NCI-H446 treated with DMSO at 0.1 percent for 48 hours (cell line): ENCODE data around the gene PRDX2.

ENCODE experiments used
- DNase-seq: peaks from one replicate; lab custom pipeline; 2025; lab: John Stamatoyannopoulos, UW

PRDX2 gene

DNA sequence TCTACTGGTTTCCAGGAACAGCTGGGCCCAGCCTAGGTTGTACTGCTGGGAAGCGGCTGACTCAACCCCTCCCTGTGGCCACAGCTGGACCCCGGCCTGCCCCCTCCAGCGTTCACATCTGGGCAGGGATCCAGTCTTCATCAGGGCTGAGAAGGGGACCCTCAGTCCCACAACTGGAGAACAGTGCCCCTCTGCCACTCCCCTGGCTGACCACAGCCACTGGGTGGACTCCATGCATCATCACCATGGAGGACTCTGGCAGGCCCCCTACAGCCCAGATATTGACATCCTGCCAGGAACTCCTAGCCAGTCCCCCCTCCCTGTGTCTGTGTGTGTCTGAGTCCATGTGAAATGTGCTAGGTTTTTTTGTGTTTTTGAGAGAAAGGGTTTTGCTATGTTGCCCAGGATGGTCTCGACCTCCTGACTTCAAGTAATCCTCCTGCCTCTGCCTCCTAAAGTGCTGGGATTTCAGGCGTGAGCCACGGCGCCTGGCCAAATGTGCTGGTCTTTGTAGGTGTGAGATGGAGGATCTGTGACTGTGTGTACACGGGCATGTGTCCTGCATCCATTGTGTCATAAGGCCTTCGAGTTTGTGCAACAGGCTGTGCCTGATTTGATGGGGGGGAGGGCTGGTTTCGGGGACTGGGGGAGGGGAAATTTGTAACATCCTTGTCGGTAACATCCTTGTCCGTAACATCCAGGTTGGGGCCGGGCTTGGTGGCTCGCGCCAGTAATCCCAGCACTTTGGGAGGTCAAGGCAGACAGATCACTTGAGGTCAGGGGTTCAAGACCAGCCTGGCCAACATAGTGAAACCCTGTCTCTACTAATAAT is 22.2 kb downstream of the PRDX2 start:
- DNase-seq, result peak; percentile 30

DNA sequence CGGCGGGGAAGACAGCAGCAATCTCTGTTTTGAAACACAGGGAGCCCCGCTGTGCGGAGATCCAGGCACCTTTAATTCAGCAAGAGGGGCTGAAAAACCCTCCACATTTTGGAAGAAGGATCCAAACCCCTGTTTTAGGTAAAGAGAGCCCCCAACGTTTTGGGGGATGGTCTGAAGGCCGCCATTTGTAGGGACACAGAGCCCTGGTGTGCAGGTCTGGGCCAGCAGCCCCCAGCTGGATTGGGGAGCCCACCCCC is 22.8 kb downstream of the PRDX2 start:
- DNase-seq, result no peak

DNA sequence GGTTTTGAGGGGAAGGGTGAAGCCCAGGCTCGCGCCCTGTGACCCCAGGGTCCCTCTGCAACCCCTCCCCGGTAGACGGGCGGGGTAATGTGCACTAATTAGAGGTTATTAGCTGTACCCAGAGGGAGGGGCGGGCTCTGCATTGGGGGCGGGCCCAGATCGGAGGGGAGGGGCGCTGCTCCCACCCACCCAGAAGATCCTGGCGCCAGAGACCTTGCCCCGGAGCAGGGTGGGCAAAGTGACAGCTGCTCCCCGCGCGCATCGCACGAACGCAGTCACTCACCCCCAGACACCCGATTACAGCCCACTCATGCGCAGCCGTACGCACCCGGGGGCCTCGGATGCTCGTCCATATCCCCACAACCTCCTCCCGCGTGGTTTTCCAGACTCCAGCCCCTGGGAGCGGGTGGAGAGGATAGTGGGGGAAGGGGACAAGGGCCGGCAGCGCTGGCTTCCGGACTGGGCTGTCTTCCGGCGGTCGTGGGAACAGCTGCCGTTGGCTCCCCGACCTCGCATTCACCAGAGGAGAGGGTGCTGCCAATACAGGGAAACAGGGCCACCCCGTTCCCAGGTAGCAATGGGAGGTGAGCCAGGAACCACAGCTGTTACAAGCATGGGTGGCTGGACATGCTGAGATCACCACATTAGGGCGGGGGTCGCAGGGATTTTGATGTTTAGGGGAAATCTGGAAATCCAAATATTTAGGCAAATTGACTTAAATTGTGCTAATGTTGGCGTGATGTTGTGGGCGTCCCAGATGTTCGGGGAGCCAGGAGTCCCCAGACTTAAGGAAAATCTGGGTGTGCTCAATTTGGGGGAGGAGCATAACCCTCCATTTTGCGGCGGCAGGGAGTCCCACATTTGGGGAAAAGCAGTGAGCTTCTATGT is 23.3 kb downstream of the PRDX2 start:
- DNase-seq, result peak; percentile 67

DNA sequence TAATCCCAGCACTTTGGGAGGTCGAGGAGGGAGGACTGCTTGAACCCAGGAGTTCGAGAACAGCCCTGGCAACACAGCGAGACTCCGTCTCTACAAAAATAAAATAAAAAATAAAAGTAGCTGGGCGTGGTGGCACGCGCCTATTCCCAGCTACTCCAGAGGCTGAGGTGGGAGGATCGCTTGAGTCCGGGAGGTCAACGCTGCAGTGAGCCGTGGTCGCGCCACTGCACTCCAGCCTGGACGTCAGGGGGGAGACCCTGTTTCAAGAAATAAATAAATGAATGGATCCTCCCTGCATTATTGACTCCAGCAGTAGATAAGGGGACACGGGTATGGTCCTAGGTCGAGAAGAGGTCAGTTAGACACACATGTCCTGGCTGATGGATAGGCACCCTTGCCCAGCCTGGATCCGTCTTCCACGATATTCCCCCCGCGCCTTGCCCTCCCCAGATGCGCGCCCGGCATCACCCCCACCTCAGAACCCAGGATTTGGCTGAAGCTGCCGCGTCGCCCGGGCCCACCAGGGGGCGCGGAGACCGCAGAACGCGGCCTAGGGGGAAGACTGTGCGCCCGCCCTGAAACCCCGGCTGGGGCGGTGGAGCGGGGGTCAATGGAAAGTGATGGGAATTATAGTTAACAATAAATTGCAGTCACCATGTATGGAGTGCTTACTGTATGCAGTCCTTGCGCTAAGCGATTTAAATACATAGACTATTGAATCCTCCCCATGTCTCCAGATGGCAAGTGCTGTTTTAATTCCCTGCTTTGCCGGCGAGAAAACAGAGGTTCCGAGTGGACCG is 24.2 kb downstream of the PRDX2 start:
- peak; percentile 57 for DNase-seq

DNA sequence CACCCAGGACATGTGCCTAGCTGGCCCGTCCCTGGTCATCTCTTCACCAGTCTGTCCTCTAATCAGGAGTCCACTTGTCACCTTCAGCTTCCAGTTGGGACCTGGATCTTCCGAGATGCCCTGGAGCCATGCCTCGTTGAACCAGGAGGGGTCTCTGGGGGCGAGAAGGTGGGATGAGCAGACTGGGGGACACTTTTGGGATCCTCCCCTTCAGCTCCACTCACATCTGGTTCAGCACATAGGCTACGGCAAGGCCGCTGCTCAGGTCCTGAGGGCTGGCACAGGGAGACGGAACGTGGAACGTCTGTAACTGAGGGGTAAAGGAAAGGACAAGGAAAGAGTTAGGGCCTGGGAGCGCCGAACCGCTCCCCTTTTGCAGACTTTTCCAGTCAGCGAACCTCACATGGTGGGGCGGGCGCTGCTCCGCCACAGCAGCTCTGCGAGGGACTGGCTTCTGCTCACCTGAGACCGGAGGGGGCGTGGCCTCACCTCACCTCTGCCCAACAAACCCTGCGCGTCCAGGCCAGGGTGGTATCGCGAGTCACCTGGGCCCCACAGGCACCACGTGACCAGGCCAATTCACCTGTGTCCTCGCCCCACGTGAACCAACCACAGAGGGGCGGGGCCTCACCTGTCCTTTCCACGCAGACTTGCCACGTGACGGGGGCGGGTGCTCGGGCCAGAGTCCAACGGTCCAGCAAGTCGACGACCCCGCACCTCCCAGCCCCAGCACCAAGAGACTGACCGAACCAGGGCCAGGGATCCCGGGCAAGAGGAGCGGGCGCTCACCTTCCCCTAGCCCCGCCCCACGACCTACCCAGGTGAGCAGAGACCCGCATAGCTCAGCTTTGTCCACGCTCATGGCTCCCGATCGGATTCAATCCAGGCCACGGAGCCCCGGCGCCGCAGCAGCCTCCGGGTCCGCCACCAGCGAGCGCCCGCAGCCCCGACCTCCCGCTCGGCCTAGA is 26.7 kb downstream of the PRDX2 start, which contains the start of gene HOOK2:
TSS of gene HOOK2 (minus strand) at position 965 of the 968 bp plus-strand sequence. CDS start at position 862, 103 bp downstream.
- no peak for DNase-seq

DNA sequence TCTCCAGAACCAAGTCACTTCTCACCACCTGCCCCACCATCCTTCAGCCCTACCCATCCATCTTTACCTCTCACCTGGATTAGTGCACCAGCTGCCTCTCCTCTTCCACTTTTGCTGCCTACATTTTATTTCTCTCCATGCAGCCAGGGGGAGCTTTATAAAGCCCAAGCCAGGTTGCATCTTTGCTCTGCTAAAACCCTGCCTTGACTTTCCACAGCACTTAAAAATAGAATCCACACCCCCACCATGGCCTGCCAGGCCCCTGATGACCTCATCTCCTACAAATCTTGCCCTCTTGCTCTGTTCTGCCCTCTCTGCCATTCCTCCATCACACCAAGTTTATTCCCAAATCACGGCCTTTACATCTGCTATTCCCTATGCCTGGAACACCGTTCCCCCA is 28.0 kb downstream of the PRDX2 start:
- DNase-seq, result no peak

DNA sequence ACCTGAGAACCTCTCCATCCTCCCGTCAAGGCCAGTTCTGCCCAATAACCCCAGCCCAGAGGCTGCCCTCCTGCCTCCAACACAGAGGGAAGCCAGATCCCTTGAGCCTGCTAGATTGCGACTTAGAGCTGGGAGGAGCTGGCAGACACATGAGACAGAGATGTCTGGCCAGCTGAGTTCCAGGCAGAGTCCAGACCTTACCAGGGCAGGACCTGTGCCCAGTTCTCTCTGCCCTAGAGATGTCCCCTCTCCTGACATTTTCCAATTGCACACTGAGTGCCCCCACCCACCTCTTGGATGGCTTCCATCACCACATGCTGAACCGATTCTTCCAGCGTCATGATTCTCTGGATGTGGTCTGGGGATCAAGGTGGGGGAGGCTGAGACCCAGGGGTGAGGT is 29.3 kb downstream of the PRDX2 start:
- no peak for DNase-seq

DNA sequence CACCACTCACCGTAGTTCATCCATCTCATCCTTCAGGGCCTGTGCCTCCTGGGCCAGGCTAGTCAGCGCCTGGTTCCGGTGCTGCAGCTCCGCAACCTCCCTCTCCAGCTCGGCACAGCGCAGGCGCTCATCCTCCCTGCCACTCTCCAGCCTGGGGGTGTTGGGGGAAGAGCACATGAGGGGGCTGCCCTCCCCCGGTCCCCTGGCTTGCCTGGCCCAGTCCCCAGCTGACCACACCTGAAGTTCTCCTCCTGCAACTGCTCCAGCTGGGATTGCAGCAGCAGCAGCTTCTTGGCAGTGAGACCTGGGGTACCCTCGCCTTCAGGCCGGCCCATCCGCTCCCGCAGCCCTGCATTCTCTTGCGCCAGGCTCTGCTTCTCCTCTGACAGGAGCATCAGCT is 30.7 kb downstream of the PRDX2 start:
- DNase-seq, result no peak

DNA sequence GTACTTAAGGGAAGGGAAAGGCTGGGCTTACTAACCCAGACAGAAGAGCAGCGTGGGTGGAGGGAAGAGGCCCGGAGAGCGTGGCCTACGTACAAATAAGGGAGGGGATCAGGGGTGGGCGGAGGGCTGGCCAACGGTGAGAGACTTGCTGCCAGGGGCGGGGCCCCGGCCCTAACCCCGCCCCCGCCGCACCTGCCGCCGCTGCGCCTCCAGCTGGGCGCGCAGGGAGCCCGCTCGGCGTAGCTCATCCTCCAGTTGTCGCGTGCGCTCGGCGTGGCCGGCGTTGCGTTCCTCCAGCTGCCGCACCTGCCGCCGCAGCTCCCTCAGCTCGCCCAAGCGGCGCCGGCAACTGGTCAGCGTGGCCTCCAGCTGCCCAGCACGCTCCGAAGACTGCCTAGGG is 31.9 kb downstream of the PRDX2 start:
- no peak for DNase-seq

DNA sequence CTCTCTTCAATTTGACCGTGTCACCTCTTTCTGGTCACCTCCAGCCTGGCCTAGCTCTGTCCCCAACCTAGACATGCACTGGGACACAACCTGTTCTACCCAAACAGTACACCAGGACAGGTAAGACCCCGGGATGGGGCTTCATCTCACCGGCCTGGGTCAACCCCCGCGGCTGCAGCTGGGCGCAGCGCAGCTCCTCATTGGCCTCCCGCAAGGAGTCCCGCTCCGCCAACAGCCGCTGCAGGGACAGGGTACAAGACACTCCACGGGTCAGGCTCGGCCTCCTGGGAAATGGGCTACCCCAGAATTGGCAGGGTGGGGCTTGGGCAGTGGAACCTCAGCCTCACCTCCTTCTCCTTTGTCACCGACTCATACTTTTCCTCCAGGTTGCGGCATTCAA is 33.9 kb downstream of the PRDX2 start:
- no peak for DNase-seq

DNA sequence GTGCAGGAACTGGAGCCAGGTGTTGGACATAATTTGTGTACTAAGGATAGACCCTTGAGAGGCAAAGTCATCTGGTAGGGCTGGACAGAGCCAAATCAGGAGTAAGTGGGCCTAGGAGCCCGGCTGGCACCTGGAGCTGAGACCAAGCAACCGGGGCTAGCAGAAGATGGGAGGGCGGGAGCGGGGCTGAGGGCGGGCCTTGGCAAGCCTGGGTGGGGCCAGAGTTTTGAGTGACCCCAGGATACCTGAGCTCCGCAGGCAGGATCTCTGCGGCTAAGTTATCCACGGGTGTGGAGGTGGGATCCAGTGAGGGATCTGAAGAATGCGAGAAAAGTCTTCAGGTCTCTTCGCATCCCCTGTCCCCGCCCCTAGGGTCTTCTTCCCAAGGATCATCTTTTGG is 34.5 kb downstream of the PRDX2 start:
- no peak for DNase-seq

DNA sequence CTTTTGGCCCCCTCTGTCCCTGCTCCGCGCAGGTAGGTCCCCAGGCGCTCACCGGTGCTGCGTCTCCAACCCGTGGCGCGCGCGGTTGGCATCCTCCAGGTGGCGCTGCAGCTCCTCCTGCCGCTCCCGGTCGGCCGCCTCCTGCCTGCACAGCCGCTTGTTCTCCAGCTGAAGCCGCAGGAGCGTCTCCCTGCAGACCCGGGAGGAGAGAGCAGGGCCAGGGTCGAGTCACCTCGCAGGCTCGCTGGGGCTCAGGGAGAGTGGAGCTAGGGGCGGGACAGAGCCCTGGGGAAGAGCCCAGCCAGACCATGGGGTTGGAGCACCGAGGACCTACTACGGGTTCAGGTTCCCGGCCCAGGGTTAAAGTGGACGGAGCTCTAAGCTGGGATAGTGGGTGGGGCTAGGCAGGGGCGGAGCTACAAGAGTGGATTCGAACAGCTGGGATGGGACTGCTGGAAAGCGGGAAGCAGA is 35.5 kb downstream of the PRDX2 start:
- DNase-seq, result peak; percentile 56

DNA sequence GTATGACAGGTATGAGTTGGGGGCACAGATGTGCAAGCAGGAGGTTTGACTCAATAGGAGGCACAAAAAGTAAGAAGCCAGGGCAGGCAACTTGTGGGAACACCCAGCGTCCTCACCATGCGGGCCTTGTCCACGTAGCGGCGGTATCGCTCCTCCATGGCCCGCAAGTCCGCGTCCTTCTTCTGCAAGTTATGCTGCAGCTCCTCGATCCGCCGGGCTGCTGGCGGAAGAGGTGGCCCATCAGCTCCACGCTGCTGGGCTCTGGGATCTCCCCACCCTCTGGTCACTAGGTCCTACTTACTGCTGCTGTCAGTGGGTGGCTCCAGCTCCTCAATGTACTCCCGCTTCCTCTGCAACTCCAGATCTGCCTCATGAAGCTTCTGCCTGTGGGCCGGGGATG is 36.9 kb downstream of the PRDX2 start:
- no peak for DNase-seq

DNA sequence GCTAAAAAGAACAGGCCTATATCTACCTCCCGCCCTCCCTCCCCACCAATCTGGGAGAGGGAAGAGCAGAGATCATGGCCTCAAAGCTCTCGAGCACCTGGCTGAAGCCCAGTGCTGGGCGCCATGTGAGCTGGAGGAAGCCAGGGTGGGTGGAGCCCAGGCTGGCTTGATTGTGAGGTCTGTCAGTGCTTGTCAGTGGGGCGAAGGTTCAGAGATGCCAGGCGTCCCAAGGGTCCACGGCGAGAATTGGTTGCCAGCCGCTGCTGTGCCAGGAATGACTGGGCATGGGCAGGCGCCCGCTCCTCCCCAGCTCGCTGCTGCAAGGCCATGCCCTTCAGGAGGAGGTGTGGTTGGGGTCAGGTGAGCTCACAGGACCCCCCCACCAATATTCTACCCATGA is 38.5 kb downstream of the PRDX2 start:
- DNase-seq, result no peak

DNA sequence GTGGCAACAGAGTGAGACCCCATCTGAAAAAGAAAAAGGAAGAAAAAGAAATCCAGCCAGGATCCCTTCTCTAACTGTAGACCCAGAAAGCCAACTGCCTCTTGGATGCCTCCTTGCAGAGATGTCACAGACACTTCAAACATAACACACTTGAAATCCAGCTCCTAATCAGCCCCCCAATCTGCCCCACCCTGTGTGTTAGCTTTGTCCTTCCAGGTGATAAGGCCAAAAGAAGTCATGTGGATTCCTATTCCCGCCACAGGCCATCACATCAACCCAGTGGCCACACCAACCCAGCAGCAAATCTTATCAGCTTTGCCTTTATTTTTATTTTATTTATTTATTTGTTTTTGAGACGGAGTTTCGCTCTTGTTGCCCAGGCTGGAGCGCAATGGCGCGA is 41.9 kb downstream of the PRDX2 start:
- no peak for DNase-seq

DNA sequence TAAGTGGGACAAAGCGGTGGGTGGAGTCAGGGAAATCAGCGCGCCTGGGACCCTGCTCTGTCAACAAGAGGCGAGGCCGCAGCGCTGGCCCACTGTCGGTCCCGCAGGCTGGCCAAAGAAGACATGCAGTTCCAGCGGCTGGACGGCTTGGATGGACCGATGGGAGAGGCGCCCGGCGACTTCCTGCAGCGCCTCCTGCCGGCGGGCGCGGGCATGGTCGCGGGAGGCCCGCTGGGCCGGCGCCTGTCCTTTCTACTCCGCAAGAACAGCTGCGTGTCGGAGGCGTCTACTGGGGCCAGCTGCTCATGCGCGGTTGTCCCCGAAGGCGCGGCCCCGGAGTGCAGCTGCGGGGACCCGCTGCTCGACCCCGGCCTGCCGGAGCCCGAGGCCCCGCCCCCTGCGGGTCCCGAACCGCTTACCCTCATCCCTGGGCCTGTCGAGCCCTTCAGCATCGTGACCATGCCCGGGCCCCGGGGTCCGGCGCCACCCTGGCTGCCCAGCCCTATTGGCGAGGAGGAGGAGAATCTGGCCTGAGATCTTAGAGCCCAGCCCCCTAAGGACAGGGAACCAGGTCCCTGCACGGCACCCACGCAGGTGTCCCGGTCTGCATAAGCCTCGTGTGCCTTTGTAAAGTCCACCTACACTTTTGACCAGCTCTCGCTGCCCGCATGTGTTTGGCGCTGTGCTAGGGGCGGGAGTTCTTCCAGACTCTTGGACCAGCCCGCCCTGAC is 43.9 kb downstream of the PRDX2 start:
- DNase-seq, result peak; percentile 19

DNA sequence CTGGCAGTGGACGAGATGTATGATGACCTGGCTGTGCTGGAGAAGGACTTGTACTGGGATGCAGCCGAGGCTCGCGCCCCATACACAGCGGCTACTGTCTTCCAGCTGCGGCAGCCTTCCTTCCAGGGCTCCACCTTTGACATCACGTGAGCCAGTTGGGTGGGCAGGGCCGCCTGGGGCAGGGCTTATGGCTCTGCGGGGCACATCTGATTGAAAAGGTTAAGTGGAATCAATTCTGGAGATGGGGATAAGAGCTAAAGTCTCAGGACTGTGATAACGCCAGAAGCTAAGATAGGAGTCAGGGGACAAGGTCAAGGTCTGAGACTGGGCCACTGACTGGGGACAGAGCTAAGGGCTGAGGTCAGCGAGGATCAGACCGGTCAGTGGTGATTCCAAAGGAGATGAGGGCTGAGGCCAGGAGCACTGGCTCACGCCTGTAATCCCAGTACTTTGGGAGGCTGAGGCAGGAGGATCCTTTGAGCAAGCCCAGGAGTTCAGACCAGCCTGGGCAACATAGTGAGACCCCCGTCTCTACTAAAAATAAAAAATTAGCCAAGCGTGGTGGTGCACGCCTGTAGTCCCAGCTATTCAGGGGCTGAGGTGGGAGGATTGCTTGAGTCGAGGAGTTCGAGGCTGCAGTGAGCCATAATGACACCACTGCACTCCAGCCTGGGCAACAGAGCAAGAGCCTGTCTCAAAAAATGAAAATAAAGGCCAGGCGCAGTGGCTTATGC is 45.3 kb downstream of the PRDX2 start:
- DNase-seq, result no peak

DNA sequence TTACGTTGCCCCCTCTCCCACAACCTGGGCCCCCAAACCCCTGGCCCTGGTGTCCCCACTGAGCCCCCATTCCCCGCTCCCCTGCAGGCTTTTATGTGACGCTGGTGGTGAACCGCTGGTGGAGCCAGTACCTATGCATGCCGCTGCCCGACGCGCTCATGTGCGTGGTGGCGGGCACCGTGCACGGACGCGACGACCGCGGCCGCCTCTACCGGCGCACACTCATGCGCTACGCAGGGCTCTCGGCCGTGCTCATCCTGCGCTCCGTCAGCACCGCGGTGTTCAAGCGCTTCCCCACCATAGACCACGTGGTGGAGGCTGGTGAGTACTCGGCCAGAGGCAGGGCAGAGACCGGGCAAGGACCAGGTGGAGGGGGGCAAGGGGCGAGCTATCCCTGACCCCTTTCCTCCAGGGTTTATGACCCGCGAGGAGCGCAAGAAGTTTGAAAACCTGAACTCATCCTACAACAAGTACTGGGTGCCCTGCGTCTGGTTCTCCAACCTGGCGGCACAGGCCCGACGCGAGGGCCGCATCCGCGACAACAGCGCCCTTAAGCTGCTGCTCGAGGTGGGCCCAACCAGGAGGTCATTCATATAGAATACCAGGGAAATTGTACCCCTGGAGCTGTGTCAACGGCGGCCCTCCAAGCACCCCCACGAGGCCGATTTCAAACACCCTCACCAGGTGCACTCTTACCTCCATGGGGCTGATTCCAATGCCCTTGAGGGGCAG is 47.0 kb downstream of the PRDX2 start:
- DNase-seq, result no peak
